ENCODE measurements around the gene EIF4E3. TPM values are rescaled to one million over a fixed set of nuclear protein-coding genes. Genes with fewer than 3 reads are reported as not detected.

EIF4E3 gene
- total and polyA plus RNA-seq, 5 donors from 2014 or later: 27.8 to 101 (median 80.6) TPM

GRCh38 chr3:71701251-71701762 lies 23.9 kb downstream of the EIF4E3 start:
- H3K4me1 ChIP-seq (ENCODE audit: control insufficient read depth, insufficient read depth, low read length, poor library complexity, severe bottlenecking): peaks cover 52% of the 10 kb centered on the region
- peaks cover 42 to 69% (median 59%) of the 10 kb centered on the region in 4 donors for H3K4me1 Mint-ChIP-seq
- peaks cover 31% of the 10 kb centered on the region for H3K36me3 ChIP-seq (ENCODE audit: control insufficient read depth, insufficient read depth, low read length)
- H3K4me3 ChIP-seq (ENCODE audit: low read depth, low read length): peak overlapping the region; percentile 64
- H3K27ac Mint-ChIP-seq: peak overlapping the region; percentile 27 to 76 (median 75)
- peak overlapping the region in 2 of 4 donors; percentile 62 to 63 for H3K4me3 Mint-ChIP-seq
- H3K27me3 ChIP-seq (ENCODE audit: control insufficient read depth, insufficient read depth, low read length): no peaks in the 10 kb centered on the region
- peaks cover 45% of the 10 kb centered on the region for H3K36me3 Mint-ChIP-seq
- no peaks in the 10 kb centered on the region for H3K9me3 ChIP-seq (ENCODE audit: control insufficient read depth in 2 of 2, low read length in 2 of 2)
- peak overlapping the region; percentile 73 for H3K27ac ChIP-seq (ENCODE audit: insufficient read depth, low read length, poor library complexity, severe bottlenecking)
- no peaks in the 10 kb centered on the region for H3K27me3 Mint-ChIP-seq
- ATAC-seq (ENCODE audit: low read depth in 2 of 2): no peak
- DNase-seq: no peak
- no peaks in the 10 kb centered on the region for H3K9me3 Mint-ChIP-seq

- Mint-ChIP-seq H3K4me3 (no peak overlapping the region), H3K27me3 (no peaks in the 10 kb centered on the region), H3K36me3 (peaks cover 59% of the 10 kb centered on the region), H3K4me1 (peaks cover 4 to 20% (median 14%) of the 10 kb centered on the region in 4 donors), H3K9me3 (no peaks in the 10 kb centered on the region), H3K27ac (no peak overlapping the region)
- DNase-seq (no peak), ATAC-seq (ENCODE audit: low read depth in 2 of 2) (no peak)
- Histone ChIP-seq H3K36me3 (ENCODE audit: control insufficient read depth, insufficient read depth, low read length) (peaks cover 53% of the 10 kb centered on the region), H3K4me1 (ENCODE audit: control insufficient read depth, insufficient read depth, low read length, poor library complexity, severe bottlenecking) (no peaks in the 10 kb centered on the region), H3K4me3 (ENCODE audit: low read depth, low read length) (no peak overlapping the region), H3K27me3 (ENCODE audit: control insufficient read depth, insufficient read depth, low read length) (no peaks in the 10 kb centered on the region), H3K9me3 (ENCODE audit: control insufficient read depth in 2 of 2, low read length in 2 of 2) (no peaks in the 10 kb centered on the region), H3K27ac (ENCODE audit: insufficient read depth, low read length, poor library complexity, severe bottlenecking) (no peak overlapping the region)
Observed at GRCh38 chr3:71695000-71695482, 30.2 kb downstream of the EIF4E3 start.

- Mint-ChIP-seq H3K4me1 (peaks cover 4 to 20% (median 14%) of the 10 kb centered on the region in 4 donors), H3K36me3 (peaks cover 59% of the 10 kb centered on the region), H3K27me3 (no peaks in the 10 kb centered on the region), H3K27ac (no peak overlapping the region), H3K4me3 (no peak overlapping the region), H3K9me3 (no peaks in the 10 kb centered on the region)
- no peaks in the 10 kb centered on the region for H3K4me1 ChIP-seq (ENCODE audit: control insufficient read depth, insufficient read depth, low read length, poor library complexity, severe bottlenecking)
- no peaks in the 10 kb centered on the region for H3K9me3 ChIP-seq (ENCODE audit: control insufficient read depth in 2 of 2, low read length in 2 of 2)
- DNase-seq (no peak), ATAC-seq (ENCODE audit: low read depth in 2 of 2) (no peak)
- H3K36me3 ChIP-seq (ENCODE audit: control insufficient read depth, insufficient read depth, low read length): peaks cover 59% of the 10 kb centered on the region
- no peak overlapping the region for H3K27ac ChIP-seq (ENCODE audit: insufficient read depth, low read length, poor library complexity, severe bottlenecking)
- H3K4me3 ChIP-seq (ENCODE audit: low read depth, low read length): no peak overlapping the region
- H3K27me3 ChIP-seq (ENCODE audit: control insufficient read depth, insufficient read depth, low read length): no peaks in the 10 kb centered on the region
Observed at GRCh38 chr3:71694358-71694999, 30.7 kb downstream of the EIF4E3 start.

GRCh38 chr3:71693641-71694040 lies 31.6 kb downstream of the EIF4E3 start:
- Histone ChIP-seq H3K9me3 (ENCODE audit: control insufficient read depth in 2 of 2, low read length in 2 of 2) (no peaks in the 10 kb centered on the region), H3K27me3 (ENCODE audit: control insufficient read depth, insufficient read depth, low read length) (no peaks in the 10 kb centered on the region), H3K27ac (ENCODE audit: insufficient read depth, low read length, poor library complexity, severe bottlenecking) (no peak overlapping the region), H3K4me1 (ENCODE audit: control insufficient read depth, insufficient read depth, low read length, poor library complexity, severe bottlenecking) (no peaks in the 10 kb centered on the region), H3K4me3 (ENCODE audit: low read depth, low read length) (no peak overlapping the region), H3K36me3 (ENCODE audit: control insufficient read depth, insufficient read depth, low read length) (peaks cover 63% of the 10 kb centered on the region)
- Mint-ChIP-seq H3K27ac (no peak overlapping the region), H3K9me3 (no peaks in the 10 kb centered on the region), H3K27me3 (no peaks in the 10 kb centered on the region), H3K36me3 (peaks cover 59% of the 10 kb centered on the region), H3K4me1 (peaks cover 5 to 20% (median 12%) of the 10 kb centered on the region in 4 donors), H3K4me3 (no peak overlapping the region)
- DNase-seq (no peak), ATAC-seq (ENCODE audit: low read depth in 2 of 2) (no peak)

- H3K36me3 Mint-ChIP-seq: peaks cover 54% of the 10 kb centered on the region
Observed at GRCh38 chr3:71692139-71692538, 33.1 kb downstream of the EIF4E3 start.

GRCh38 chr3:71690341-71690841 lies 34.8 kb downstream of the EIF4E3 start:
- no peak overlapping the region for H3K4me3 ChIP-seq (ENCODE audit: low read depth, low read length)
- H3K4me3 Mint-ChIP-seq: no peak overlapping the region
- no peaks in the 10 kb centered on the region for H3K27me3 ChIP-seq (ENCODE audit: control insufficient read depth, insufficient read depth, low read length)
- no peak for DNase-seq
- H3K9me3 ChIP-seq (ENCODE audit: control insufficient read depth in 2 of 2, low read length in 2 of 2): no peaks in the 10 kb centered on the region
- peaks cover 82% of the 10 kb centered on the region for H3K36me3 ChIP-seq (ENCODE audit: control insufficient read depth, insufficient read depth, low read length)
- no peaks in the 10 kb centered on the region for H3K27me3 Mint-ChIP-seq
- H3K4me1 Mint-ChIP-seq: peaks cover 5 to 13% (median 9%) of the 10 kb centered on the region in 4 donors
- no peaks in the 10 kb centered on the region for H3K4me1 ChIP-seq (ENCODE audit: control insufficient read depth, insufficient read depth, low read length, poor library complexity, severe bottlenecking)
- no peaks in the 10 kb centered on the region for H3K9me3 Mint-ChIP-seq
- H3K36me3 Mint-ChIP-seq: peaks cover 54% of the 10 kb centered on the region
- no peak overlapping the region for H3K27ac ChIP-seq (ENCODE audit: insufficient read depth, low read length, poor library complexity, severe bottlenecking)
- no peak for ATAC-seq (ENCODE audit: low read depth in 2 of 2)
- H3K27ac Mint-ChIP-seq: peak overlapping the region in 1 of 3 donors; percentile 72

More at GRCh38 chr3:71692139-71692538, 33.1 kb downstream of the EIF4E3 start:
- DNase-seq (no peak), ATAC-seq (ENCODE audit: low read depth in 2 of 2) (no peak)
- Mint-ChIP-seq H3K27ac (no peak overlapping the region), H3K4me3 (no peak overlapping the region), H3K9me3 (no peaks in the 10 kb centered on the region), H3K27me3 (no peaks in the 10 kb centered on the region), H3K4me1 (peaks cover 7 to 16% (median 10%) of the 10 kb centered on the region in 4 donors)
- Histone ChIP-seq H3K27ac (ENCODE audit: insufficient read depth, low read length, poor library complexity, severe bottlenecking) (no peak overlapping the region), H3K9me3 (ENCODE audit: control insufficient read depth in 2 of 2, low read length in 2 of 2) (no peaks in the 10 kb centered on the region), H3K36me3 (ENCODE audit: control insufficient read depth, insufficient read depth, low read length) (peaks cover 74% of the 10 kb centered on the region), H3K4me3 (ENCODE audit: low read depth, low read length) (no peak overlapping the region), H3K27me3 (ENCODE audit: control insufficient read depth, insufficient read depth, low read length) (no peaks in the 10 kb centered on the region), H3K4me1 (ENCODE audit: control insufficient read depth, insufficient read depth, low read length, poor library complexity, severe bottlenecking) (no peaks in the 10 kb centered on the region)

- DNase-seq (no peak), ATAC-seq (ENCODE audit: low read depth in 2 of 2) (no peak)
- Histone ChIP-seq H3K36me3 (ENCODE audit: control insufficient read depth, insufficient read depth, low read length) (peaks cover 84% of the 10 kb centered on the region), H3K4me1 (ENCODE audit: control insufficient read depth, insufficient read depth, low read length, poor library complexity, severe bottlenecking) (no peaks in the 10 kb centered on the region), H3K27ac (ENCODE audit: insufficient read depth, low read length, poor library complexity, severe bottlenecking) (no peak overlapping the region), H3K9me3 (ENCODE audit: control insufficient read depth in 2 of 2, low read length in 2 of 2) (no peaks in the 10 kb centered on the region), H3K4me3 (ENCODE audit: low read depth, low read length) (no peak overlapping the region), H3K27me3 (ENCODE audit: control insufficient read depth, insufficient read depth, low read length) (no peaks in the 10 kb centered on the region)
- no peak overlapping the region for H3K4me3 Mint-ChIP-seq
- H3K27ac Mint-ChIP-seq: no peak overlapping the region
- H3K4me1 Mint-ChIP-seq: peaks cover 5 to 15% (median 9%) of the 10 kb centered on the region in 4 donors
- no peaks in the 10 kb centered on the region for H3K27me3 Mint-ChIP-seq
- peaks cover 58% of the 10 kb centered on the region for H3K36me3 Mint-ChIP-seq
- no peaks in the 10 kb centered on the region for H3K9me3 Mint-ChIP-seq
Observed at GRCh38 chr3:71689291-71689690, 35.9 kb downstream of the EIF4E3 start.

Measured in CD4-positive, CD25-positive, alpha-beta regulatory T cell (primary cell).